ENCODE data around the gene RCSD1. TPM values are rescaled to one million over a fixed set of nuclear protein-coding genes. Genes with fewer than 3 reads are reported as not detected.
A peak's percentile ranks its signal among the peaks of the same experiment; 100 is the strongest.

Gene RCSD1
- total RNA-seq, 1 donor from 2014 or later: 121 TPM

DNA sequence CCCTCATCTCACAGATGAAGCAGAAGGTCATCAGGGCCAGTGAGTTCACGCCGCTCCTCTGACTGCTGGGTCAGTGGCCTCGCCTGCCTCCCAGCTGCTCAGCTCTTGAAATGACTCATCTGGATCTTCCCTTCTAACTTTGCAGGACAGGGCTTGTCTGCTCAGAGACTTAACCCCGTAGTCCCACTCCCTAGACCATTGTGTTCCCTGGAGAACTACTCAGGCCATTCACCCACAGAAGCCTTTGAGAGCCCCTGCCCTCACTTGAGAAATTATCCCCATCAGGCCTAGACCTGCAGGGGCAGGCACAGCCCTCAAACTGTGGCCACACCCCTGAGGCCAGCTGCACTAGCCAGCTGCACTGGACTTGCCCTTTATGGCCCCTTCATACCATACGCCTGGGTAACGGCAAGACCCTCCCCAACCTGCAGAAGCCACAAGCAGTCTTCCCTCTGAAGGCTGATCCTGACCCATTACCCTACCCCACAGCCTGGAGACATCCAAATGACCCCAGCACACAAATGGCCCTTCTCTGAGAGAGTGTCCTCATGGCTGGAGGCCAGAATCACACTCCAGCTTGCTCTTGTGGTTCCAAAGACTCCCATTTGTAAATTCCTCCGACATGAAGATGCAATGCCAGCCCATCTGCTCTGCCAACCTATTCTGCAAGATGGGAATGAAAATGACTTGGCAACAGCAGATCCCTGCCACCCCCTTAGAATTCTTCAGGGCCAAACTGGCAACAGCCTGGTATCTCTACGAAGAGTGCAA, 33.2 kb downstream of the RCSD1 start:
- DNase-seq (ENCODE audit: low read depth): peak; percentile 98

- DNase-seq (ENCODE audit: low read depth): no peak
These were observed 35.4 kb downstream of the RCSD1 start for GRCh38 chr1:167665469-167665868.

- peak; percentile 96 for DNase-seq (ENCODE audit: low read depth)
These were observed 36.4 kb downstream of the RCSD1 start for GRCh38 chr1:167666416-167666815.

GRCh38 chr1:167667536-167667935, 37.5 kb downstream of the RCSD1 start:
- DNase-seq (ENCODE audit: low read depth): peak; percentile 59

GRCh38 chr1:167668108-167668507, 38.1 kb downstream of the RCSD1 start:
- no peak for DNase-seq (ENCODE audit: low read depth)

GRCh38 chr1:167669209-167670124, 39.4 kb downstream of the RCSD1 start:
- DNase-seq (ENCODE audit: low read depth): peak; percentile 94

- peak; percentile 65 for DNase-seq (ENCODE audit: low read depth)
These were observed 40.5 kb downstream of the RCSD1 start for GRCh38 chr1:167670563-167670962.

GRCh38 chr1:167671727-167672511, 41.9 kb downstream of the RCSD1 start:
- peak; percentile 64 for DNase-seq (ENCODE audit: low read depth)

DNA sequence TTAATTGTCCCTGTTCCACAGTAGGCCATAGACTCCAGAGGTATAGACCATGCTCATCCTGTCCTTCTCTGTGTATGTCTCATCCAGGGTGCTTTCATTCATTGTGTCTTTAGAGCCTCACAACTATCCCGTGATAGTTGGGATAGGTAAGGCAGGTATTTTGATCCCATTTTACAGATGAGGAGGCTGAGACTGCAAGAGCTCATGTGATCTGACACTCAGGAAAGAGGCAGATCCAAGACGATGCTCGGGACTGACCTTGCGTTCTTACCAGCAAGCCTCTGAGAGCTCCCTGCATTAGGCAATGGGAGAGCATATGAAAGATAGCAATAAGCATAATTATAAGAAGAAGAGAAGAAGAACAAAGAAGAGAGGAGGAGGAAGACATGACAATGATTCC, 42.8 kb downstream of the RCSD1 start:
- DNase-seq (ENCODE audit: low read depth): no peak

GRCh38 chr1:167673265-167673664, 43.2 kb downstream of the RCSD1 start:
- no peak for DNase-seq (ENCODE audit: low read depth)

DNA sequence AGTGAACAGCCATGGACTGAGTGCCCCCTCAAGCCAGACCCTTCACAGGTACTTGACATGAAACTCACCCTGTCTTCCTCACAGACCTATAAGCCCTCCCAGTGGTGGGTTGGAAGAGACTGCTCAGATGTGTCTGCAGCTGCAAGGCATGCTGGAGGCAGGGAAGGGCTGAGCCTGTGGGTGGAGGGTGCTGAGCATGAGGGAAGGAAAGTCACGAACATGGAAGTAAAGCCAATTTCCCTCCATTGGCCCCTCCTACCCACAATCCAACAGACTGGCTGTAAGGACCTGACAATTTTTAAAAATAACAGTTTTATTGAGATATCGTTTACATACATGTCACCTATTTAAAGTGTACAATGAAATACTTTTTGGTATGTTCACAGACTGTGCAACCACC, 44.1 kb downstream of the RCSD1 start:
- DNase-seq (ENCODE audit: low read depth): no peak

DNA sequence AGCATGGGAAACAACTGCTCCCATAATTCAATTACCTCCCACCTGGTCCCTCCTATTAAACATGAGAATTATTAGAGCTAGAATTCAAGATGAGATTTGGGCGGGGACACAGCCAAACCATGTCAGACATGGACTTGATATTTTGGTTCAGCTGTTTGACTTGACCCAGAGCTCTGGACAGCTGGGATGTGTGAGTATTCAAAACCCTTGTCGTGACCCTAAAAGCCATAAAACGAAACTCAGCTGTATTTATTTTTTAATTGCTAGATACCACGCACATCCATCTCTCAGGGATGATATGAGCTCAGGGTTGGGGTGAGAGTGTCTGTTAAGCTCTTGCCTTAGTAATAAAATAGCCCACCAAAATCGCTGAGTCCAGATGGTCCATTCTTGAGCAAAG, 45.4 kb downstream of the RCSD1 start:
- peak; percentile 93 for DNase-seq (ENCODE audit: low read depth)

GRCh38 chr1:167676205-167676915, 46.3 kb downstream of the RCSD1 start:
- DNase-seq (ENCODE audit: low read depth): no peak

GRCh38 chr1:167676916-167677848, 47.1 kb downstream of the RCSD1 start:
- no peak for DNase-seq (ENCODE audit: low read depth)

- DNase-seq (ENCODE audit: low read depth): no peak
These were observed 48.4 kb downstream of the RCSD1 start for GRCh38 chr1:167678422-167678821.

GRCh38 chr1:167678838-167679237, 48.8 kb downstream of the RCSD1 start:
- no peak for DNase-seq (ENCODE audit: low read depth)

DNA sequence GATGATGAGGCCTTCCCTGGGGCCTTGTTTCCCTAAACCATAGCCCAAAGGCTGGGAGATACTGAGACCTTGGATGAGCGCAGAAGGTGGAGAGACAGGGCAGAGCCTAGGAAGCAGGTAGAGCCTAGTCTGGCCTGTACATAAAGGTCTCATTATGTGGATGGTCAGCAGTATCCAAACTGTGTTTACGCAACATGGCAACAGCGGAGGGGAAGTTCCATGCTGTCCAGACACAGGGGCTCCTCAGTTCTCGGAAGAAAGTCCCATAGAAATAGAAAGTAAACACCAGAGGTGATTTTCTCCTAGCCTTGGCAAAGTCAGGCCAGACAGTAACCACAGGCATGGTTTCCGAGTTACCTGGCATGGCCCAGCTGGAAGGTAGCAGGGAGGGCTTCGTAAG, 49.7 kb downstream of the RCSD1 start:
- DNase-seq (ENCODE audit: low read depth): no peak

GRCh38 chr1:167681024-167681423, 51.0 kb downstream of the RCSD1 start:
- DNase-seq (ENCODE audit: low read depth): no peak

DNA sequence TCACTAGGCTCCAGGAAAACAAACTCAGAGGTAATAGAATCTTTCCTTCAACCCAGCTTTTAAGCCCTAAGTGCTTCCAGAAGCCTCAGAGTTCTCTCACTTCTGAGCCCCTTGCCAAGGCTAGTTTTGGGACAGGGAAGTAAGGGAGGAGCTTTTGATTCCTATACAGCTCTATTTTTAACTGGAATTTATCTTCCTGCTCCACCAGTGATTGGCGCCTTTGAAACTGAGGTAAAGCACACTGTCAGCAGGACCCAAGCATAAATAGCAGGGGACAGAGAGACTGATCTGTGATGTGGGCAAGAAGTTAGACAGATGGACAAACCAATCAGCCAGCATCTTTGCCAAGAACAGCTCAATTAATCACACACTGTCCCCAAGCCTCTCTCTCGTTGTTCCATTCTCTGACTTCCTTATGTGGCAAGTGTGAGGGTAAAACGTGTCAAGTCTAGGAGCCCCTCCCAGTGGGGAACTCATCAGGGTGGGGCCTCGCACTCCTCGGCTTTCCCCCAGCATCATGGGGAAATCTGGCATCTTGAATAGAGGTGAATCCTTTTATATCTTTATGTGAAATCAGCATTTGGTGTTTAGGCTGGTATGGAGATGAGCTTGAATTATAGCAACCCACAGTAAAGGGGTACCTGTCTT, 51.5 kb downstream of the RCSD1 start:
- peak; percentile 90 for DNase-seq (ENCODE audit: low read depth)

Data from myocyte (in vitro differentiated cells).